LNCAP (cell line): Measurements from ENCODE around the gene TNFRSF9.
A peak's percentile ranks its signal among the peaks of the same experiment; 100 is the strongest.

Experiments used
- TF ChIP-seq, protein P1 (sequence below): fragments of 450-650 bp; IDR thresholded peaks from 2 replicates; pipeline ENCODE4 v1.5.1; 2017; ENCODE audit warnings: mild to moderate bottlenecking

The TNFRSF9 gene

DNA sequence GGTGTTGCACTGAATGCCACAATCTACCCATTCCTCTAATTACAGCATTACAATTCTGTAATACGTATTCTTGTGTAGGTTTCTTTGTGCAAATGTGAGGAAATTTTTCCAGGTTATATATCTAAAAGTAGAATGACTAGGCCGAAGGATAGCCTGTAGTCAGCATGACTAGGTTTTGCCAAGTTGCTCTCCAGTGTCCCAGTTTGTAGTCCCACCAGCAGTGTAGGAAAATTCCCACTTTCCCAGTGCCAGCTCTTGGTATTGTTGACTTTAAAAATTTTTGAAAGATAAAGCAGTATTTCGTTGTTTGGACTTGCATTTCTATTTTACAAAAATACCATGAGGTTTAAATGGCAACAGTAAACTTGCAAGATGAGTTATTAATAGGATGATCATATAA, 23.8 kb upstream of the TNFRSF9 start:
- TF ChIP-seq, protein P1, sequence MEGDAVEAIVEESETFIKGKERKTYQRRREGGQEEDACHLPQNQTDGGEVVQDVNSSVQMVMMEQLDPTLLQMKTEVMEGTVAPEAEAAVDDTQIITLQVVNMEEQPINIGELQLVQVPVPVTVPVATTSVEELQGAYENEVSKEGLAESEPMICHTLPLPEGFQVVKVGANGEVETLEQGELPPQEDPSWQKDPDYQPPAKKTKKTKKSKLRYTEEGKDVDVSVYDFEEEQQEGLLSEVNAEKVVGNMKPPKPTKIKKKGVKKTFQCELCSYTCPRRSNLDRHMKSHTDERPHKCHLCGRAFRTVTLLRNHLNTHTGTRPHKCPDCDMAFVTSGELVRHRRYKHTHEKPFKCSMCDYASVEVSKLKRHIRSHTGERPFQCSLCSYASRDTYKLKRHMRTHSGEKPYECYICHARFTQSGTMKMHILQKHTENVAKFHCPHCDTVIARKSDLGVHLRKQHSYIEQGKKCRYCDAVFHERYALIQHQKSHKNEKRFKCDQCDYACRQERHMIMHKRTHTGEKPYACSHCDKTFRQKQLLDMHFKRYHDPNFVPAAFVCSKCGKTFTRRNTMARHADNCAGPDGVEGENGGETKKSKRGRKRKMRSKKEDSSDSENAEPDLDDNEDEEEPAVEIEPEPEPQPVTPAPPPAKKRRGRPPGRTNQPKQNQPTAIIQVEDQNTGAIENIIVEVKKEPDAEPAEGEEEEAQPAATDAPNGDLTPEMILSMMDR = no peak

DNA sequence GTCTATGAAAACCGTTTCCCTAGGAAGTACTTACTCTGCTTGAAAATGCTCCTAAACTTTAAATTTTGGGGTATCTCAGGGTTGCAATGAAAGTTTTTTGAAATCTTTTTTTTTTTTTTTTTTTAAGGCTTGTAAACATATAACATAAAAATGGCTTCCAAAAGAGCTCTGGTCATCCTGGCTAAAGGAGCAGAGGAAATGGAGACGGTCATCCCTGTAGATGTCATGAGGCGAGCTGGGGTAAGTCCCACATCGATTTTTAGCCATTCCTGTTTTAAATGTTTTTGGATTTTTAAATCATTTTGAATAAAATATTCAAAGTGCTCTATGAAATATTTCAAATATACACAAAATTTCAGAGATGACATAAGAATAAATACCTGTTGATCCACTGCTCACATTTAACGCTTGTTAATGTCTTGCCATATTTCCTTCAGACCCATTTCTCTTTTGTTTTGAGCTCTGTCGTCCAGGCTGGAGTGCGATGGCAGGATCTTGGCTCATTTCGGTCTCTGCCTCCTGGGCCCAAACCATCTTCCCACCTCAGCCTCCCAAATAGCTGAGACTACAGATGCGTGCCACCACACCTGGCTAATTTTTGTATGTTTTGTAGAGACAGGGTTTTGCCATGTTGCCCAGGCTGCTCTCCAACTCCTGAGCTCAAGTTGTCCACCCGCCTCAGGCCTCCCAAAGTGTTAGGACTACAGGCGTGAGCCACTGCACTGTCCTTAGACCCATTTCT, 22.2 kb upstream of the TNFRSF9 start:
- TF ChIP-seq, protein P1 = no peak

DNA sequence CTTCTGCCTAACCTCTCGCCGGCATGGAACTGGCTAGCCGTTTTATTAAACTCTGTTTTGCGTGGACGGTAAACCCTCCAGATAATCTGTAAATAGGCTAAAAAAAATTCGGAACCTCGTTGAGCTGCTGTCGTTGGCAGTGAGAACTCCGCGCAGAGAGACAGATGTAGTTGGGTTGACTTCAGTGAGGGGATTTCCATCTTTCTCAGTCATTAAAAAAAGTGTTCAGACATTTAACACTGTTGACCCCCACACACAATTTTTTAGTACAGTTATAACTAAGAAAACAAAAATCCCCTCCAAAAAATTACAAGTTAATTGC, 21.3 kb upstream of the TNFRSF9 start:
- TF ChIP-seq, protein P1 = no peak

DNA sequence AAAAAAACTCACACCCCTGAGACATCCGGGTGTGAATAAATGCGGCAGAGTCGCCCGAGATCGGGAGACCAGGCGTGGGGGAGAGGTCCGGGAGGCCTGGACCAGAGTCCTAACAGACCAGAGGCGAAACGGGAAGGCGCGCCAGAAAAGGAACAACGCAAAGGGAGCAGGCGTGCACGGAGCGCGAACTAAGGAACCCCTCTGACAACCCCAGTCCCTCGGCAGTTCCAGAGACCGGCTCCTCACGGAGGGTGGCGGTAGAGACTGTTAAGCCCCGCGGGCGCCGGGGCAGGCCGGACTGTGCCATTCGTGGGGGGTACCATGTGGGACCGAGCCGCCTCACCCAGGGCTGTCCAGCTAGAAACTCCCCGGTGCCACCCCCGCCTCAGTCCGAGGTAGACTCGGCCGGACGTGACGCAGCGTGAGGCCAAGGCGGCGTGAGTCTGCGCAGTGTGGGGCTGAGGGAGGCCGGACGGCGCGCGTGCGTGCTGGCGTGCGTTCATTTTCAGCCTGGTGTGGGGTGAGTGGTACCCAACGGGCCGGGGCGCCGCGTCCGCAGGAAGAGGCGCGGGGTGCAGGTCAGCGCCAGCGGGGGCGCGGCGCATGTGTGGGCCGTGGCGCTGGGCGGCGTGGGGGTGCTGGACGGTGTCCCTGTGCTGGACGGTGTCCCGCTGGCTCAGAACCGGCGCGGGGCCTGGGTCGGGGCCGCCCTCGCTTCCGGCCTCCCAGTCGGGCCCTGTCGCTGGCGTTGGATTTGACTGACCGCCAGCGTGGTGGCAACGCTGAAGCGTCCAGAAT, 20.8 kb upstream of the TNFRSF9 start, which contains the start of gene PARK7:
Gene PARK7, plus strand, starts transcription at position 496 of the 798 bp plus-strand sequence. CDS start 1,075 bp downstream, outside the sequence.
- TF ChIP-seq, protein P1 = peak; percentile 30; the same call in 1 of the 2 replicates

DNA sequence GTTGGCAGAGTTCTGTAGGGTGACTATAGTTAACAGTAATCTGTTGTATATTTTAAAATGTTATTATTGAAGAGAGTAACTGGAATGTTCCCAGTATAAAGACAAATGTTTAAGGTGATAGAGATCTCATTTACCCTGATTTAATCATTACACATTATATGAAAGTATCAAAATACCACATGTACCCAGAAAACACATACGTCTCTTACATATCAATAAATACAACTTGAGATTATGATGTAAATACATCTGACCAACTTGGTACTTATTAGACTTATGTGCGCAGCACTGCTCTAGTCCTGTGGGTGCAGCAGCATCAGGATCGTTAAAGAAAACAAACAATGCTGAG, 20.2 kb upstream of the TNFRSF9 start:
- TF ChIP-seq, protein P1 = no peak

DNA sequence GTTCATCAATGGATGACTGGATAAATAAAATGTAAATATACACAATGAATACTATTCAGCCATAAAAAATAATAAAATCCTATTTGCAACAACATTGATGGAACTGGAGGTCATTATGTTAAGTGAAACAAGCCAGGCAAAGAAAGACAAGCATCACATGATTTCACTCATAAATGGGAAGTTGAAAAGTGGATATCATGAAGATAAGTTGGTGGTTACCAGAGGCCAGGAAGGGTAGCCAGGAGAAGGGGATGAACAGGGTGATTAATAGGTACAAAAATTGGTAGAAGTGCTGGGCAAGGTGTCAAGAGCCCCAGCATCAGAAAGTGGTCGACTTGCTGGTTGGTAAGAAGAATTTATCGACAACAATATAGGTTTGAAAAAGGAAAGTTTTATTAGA, 19.5 kb upstream of the TNFRSF9 start:
- TF ChIP-seq, protein P1 = no peak

DNA sequence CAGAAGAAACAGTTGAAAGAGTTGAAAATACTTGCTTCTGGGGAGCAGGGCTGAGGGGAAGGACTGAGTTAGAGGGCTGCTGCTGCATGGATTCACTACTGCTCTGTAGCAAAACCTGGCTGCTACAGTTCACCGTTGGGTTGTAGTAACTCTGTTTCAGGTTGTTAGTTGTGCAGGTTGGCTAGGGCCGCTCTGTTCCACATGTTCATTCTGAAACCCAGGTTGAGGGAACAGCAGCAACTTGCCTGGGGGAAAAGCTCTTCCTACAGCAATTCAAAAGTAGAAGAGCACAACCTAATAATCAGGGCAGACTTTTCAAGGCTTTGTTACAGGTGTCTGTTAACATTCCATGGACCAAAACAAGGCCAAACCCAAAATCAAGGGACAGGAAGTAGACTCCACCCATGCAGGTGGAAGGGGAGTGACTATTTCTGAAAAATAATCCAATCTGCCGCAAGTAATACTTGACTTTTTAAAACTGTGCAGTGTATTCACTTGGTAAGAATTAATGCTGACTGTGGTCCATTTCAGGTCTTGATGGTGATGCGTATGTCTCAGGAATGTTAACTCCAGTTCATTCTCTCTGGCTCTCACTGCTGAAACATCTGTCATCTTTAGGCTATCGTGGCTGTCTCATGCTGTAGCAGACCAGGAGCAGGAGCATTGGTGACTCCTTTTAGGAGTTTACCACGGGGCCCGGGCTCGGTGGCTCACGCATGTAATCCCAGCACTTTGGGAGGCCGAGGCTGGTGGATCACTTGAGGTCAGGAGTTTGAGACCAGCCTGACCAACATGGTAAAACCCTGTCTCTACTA, 15.8 kb upstream of the TNFRSF9 start:
- TF ChIP-seq, protein P1 = no peak
